Posterior cingulate gyrus (tissue), 11 donors: ENCODE data around the gene ANXA2.
"Not testable (repeated sequence)": the region's sequence is repeated elsewhere in the genome, so short reads cannot be mapped to it uniquely, and the experiment has no call there.

Source experiments
- DNase-seq, 10 donors: peaks; one replicate each; pipeline versions ENCODE4 v3.0.0 to v3.0.0-alpha.2; 2020 to 2021; ENCODE audit warnings: mixed read lengths in 3 of 10
- intact Hi-C: fragments of 100-400 bp; cut with DNase I; formaldehyde crosslinking; loops from one replicate; pipeline ENCODE4 v1.15.1; 2023

The ANXA2 gene

GRCh38 chr15:60411774-60412425, 14.1 kb upstream of the ANXA2 start:
- DNase-seq: no peak
- intact Hi-C loops: no loop called here

- DNase-seq, intact Hi-C loops: not testable (repeated sequence)
Measured at GRCh38 chr15:60410350-60410749, 12.6 kb upstream of the ANXA2 start.

- intact Hi-C loops: no loop called here
- DNase-seq: no peak
Measured at GRCh38 chr15:60408463-60408981, 10.7 kb upstream of the ANXA2 start.

- intact Hi-C loops: no loop called here
- DNase-seq: no peak
Measured at GRCh38 chr15:60407415-60407805, 9.6 kb upstream of the ANXA2 start.

GRCh38 chr15:60406513-60407414, 9.0 kb upstream of the ANXA2 start:
- intact Hi-C loops: no loop called here
- no peak for DNase-seq

GRCh38 chr15:60405399-60405798, 7.6 kb upstream of the ANXA2 start:
- intact Hi-C loops: no loop called here

GRCh38 chr15:60404351-60404750, 6.6 kb upstream of the ANXA2 start:
- intact Hi-C loops: not testable (repeated sequence)

More at GRCh38 chr15:60405399-60405798, 7.6 kb upstream of the ANXA2 start:
- no peak for DNase-seq

GRCh38 chr15:60400944-60401343, 3.2 kb upstream of the ANXA2 start:
- intact Hi-C loops: no loop called here
- DNase-seq: no peak

More at GRCh38 chr15:60404351-60404750, 6.6 kb upstream of the ANXA2 start:
- not testable (repeated sequence) for DNase-seq

- no peak for DNase-seq
- intact Hi-C loops: no loop called here
Measured at GRCh38 chr15:60399931-60400330, 2.1 kb upstream of the ANXA2 start.

- intact Hi-C loops: no loop called here
- DNase-seq: no peak
Measured at GRCh38 chr15:60399246-60399915, 1.6 kb upstream of the ANXA2 start.

GRCh38 chr15:60396958-60397771, 621 bp downstream of the ANXA2 start:
- intact Hi-C loops: no loop called here
- no peak for DNase-seq

- intact Hi-C loops: no loop called here
- no peak for DNase-seq
Measured at GRCh38 chr15:60396560-60396957, 1.2 kb downstream of the ANXA2 start.

- no peak for DNase-seq
Measured at GRCh38 chr15:60396100-60396499, 1.7 kb downstream of the ANXA2 start.

GRCh38 chr15:60395276-60396011, 2.3 kb downstream of the ANXA2 start:
- no peak for DNase-seq
- intact Hi-C loops: no loop called here

More at GRCh38 chr15:60396100-60396499, 1.7 kb downstream of the ANXA2 start:
- intact Hi-C loops: no loop called here

- intact Hi-C loops: no loop called here
- DNase-seq: no peak
Measured at GRCh38 chr15:60394689-60395097, 3.1 kb downstream of the ANXA2 start.

GRCh38 chr15:60392986-60393790, 4.6 kb downstream of the ANXA2 start:
- DNase-seq: no peak
- intact Hi-C loops: no loop called here

- intact Hi-C loops: no loop called here
- no peak for DNase-seq
Measured at GRCh38 chr15:60392601-60392985, 5.2 kb downstream of the ANXA2 start.

- intact Hi-C loops: no loop called here
- DNase-seq: no peak
Measured at GRCh38 chr15:60391722-60392315, 6.0 kb downstream of the ANXA2 start.
